Measurements from ENCODE around the gene PTPRD.

Gene PTPRD

GRCh38 chr9:8576741-8577140 lies 2036.1 kb downstream of the PTPRD start:
- DNase-seq (ENCODE audit: low spot score) = no peak

- no peak for DNase-seq (ENCODE audit: low spot score)
Observed at GRCh38 chr9:8574846-8575245, 2038.0 kb downstream of the PTPRD start.

GRCh38 chr9:8572209-8572608 lies 2040.6 kb downstream of the PTPRD start:
- no peak for DNase-seq (ENCODE audit: low spot score)

- DNase-seq (ENCODE audit: low spot score) = no peak
Observed at GRCh38 chr9:8571643-8572042, 2041.2 kb downstream of the PTPRD start.

GRCh38 chr9:8570776-8571175 lies 2042.0 kb downstream of the PTPRD start:
- DNase-seq (ENCODE audit: low spot score) = no peak

DNA sequence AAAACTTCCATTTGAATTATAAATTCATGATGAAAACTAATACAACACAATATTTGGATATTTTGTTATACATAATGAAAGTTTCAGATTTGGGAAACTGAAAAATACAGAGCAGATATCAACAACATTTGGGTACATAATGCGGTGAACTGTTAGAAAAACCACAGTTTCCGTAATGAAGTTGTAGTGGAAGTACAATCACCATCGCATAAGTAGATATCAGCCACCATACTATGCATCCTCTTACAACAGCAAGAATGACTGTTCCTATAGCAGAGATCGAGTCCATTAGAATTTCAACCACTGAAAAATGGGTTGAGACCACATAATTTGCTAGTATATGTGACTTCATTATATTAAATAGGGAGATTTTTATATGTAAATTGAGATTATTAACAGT lies 2043.0 kb downstream of the PTPRD start:
- DNase-seq (ENCODE audit: low spot score) = no peak

DNA sequence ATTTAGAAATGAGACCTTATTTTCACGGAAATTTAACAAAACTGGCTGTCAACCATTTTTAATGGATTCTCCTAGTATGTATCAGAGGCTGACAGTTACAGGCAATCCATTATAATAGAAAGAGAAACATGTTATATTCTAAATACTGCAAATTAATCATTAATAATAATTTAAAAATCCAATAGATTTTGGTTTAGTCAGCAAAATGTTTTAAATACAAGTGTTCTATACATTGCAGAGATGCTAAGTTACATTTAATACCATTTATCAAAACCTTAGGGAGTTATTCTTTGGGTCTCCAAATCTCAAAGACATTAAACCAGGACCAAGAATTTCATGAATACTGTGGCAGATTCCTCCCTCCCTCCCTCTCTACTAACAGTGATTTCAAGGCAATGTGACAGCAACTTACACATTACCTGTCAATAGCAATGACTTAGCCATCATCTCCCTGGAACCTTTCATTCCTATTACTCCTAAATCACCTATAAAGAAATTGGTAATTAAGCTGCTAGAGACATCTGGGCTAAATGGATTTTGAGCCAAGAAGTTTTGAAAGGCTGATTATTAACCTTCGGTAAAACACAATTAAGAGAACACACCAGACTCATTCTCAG lies 2044.7 kb downstream of the PTPRD start:
- DNase-seq (ENCODE audit: low spot score) = no peak

DNA sequence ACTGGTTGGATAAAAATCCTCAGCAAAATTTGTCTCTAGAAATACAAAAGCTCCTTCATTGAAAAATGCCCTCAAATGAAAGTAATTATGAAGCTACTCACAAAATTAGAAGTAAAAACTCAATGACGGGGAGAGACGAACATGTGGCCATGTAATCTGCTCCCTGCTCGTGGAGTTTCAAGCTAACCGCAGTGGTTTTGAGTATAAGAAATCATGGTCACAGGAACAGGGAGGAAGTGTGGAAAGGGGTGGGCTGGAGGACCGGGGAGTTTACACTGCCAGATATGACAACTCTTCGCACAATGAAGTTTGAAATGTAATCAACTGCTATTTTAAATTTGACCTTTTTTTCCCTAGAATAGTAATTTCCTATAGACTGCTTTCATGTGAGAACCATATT lies 2047.8 kb downstream of the PTPRD start:
- DNase-seq (ENCODE audit: low spot score) = no peak

GRCh38 chr9:8560560-8561525 lies 2052.0 kb downstream of the PTPRD start:
- no peak for DNase-seq (ENCODE audit: low spot score)

GRCh38 chr9:8558176-8558575 lies 2054.6 kb downstream of the PTPRD start:
- no peak for DNase-seq (ENCODE audit: low spot score)

DNA sequence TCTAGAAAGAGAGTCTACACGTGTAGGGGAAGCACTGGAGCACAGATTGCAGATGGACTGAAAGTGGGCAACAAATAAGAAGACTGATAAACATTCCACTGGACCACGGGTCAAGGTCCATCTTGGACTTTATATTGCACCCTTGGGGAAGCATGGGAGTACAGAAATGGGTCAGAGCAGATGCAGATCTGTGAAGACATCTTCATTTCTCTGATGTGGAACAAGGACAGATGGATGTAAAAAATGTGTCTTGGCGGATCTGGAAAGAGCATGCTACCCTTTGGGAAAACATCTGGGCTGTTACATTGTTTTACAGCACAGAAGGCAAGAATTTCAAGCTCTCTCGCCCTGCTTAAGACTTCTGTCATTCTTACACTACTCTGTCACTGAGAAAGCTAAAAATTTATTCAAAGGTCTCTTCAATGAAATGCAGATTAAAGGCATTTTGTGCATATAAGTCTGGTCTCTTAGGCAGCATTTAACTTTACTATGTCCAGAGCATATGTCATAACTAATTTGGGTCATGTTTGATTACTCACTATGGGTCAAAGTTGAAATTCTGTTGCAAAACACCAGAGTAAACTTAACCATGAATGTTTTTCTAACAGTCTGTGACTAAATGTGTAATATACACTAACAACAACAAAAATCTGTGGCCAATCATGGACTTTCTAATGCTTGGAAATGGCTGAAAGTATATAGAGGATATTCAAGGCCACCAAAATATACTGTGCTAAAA lies 2056.9 kb downstream of the PTPRD start:
- DNase-seq (ENCODE audit: low spot score) = no peak

GRCh38 chr9:8553444-8553843 lies 2059.4 kb downstream of the PTPRD start:
- DNase-seq (ENCODE audit: low spot score) = no peak

DNA sequence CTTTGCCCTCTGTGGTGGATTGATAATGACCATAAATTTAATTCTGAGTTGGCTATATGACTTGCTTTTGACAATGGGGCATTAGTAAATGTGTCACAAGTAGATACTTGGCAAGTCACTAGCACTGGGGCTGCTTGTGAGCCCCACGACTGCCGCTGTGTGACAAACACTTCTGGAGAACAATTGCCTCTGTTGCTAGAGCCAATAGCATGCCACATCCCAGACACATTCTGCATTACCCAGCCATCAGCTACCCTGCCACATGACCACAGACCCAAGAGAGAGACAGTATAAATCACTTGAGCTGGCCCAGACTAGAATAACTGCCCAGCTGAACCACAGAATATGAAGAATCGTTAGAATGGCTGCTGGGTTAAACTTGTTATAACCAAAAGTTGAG lies 2060.1 kb downstream of the PTPRD start:
- DNase-seq (ENCODE audit: low spot score) = no peak

DNA sequence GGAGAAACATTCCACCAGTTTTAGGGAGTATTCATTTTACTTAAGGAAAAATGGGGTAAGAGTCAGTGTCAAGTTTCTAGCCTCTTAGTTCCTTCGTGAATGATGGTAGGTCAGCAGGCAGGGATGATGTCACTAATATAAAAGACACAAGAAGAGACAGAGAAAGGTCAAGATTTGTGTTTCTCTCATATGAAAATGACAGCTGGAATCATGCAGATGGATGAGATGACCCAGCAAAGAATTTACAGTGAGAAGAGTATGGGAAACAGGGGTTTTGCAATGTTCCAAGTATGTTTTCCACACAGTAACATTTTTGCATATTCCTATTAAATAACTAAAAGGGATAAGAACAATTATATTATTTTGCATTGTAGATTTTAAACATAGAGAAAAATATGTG lies 2063.6 kb downstream of the PTPRD start:
- DNase-seq (ENCODE audit: low spot score) = no peak

- no peak for DNase-seq (ENCODE audit: low spot score)
Observed at GRCh38 chr9:8543219-8543618, 2069.6 kb downstream of the PTPRD start.

GRCh38 chr9:8542537-8542936 lies 2070.3 kb downstream of the PTPRD start:
- DNase-seq (ENCODE audit: low spot score) = no peak

- DNase-seq (ENCODE audit: low spot score) = no peak
Observed at GRCh38 chr9:8539681-8540197, 2073.1 kb downstream of the PTPRD start.

DNA sequence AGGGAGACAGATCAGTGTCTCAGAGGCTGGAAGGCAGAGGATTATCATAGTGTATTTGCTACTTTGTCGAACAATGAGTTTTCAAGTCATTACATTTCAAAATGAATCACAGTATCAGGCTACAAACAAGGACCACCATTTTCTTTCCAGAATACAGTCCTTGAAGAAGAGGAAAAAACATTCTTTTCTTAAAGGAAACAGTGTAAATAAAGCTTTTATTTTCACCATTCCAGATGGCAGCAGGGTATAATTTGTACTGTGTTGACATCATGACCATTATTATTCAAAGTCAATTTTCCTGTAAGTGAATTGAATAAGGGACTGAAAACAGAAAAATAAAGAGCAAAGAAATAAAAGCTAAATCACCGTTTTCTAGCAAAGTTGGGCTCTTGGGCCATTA lies 2076.0 kb downstream of the PTPRD start:
- DNase-seq (ENCODE audit: low spot score) = no peak

DNA sequence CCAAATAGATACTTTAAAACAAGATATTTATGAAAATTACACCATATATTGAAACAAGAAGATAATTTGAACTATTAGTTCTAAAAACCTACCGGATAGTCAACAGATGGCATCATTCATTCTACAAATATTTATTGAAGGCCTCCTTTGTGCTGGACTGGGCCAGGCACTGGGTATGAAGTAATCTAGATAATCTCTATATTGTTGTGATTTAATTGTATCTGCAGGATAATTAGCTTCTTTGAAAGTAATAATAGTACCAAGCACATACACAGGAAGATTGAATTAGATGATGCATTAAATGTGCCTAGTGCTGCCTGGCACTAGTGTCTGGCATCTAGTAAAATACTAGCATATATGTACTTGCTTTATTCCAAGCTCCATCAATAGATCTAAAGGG lies 2078.0 kb downstream of the PTPRD start:
- no peak for DNase-seq (ENCODE audit: low spot score)

GRCh38 chr9:8533681-8534080 lies 2079.1 kb downstream of the PTPRD start:
- no peak for DNase-seq (ENCODE audit: low spot score)

GRCh38 chr9:8531826-8532415 lies 2080.9 kb downstream of the PTPRD start:
- DNase-seq (ENCODE audit: low spot score) = no peak

GRCh38 chr9:8521112-8521511 lies 2091.7 kb downstream of the PTPRD start:
- DNase-seq (ENCODE audit: low spot score) = no peak
